KG1 (cell line): Measurements from ENCODE around the gene PPP1R16B.

Experiments used
- DNase-seq: peaks from one replicate; lab custom pipeline; 2025; lab: John Stamatoyannopoulos, UW

The PPP1R16B gene

GRCh38 chr20:38805502-38805957 lies at the start of gene PPP1R16B:
Gene PPP1R16B, plus strand, starts transcription at chr20:38805697. Its CDS starts 30,229 bp downstream, at chr20:38835926.
- peak; percentile 75 for DNase-seq

- DNase-seq, result no peak
Measured at GRCh38 chr20:38757145-38757775, 48.2 kb upstream of the PPP1R16B start.

- DNase-seq, result no peak
Measured at GRCh38 chr20:38759106-38759505, 46.4 kb upstream of the PPP1R16B start.

- DNase-seq, result no peak
Measured at GRCh38 chr20:38760978-38761377, 44.5 kb upstream of the PPP1R16B start.

GRCh38 chr20:38762174-38762573 lies 43.3 kb upstream of the PPP1R16B start:
- DNase-seq, result no peak

GRCh38 chr20:38763616-38764015 lies 41.9 kb upstream of the PPP1R16B start:
- no peak for DNase-seq

- no peak for DNase-seq
Measured at GRCh38 chr20:38764567-38765318, 40.8 kb upstream of the PPP1R16B start.

GRCh38 chr20:38766071-38766470 lies 39.4 kb upstream of the PPP1R16B start:
- DNase-seq, result no peak

GRCh38 chr20:38769376-38770295 lies 35.9 kb upstream of the PPP1R16B start:
- no peak for DNase-seq

- DNase-seq, result no peak
Measured at GRCh38 chr20:38770546-38770945, 35.0 kb upstream of the PPP1R16B start.

- DNase-seq, result no peak
Measured at GRCh38 chr20:38770970-38771369, 34.5 kb upstream of the PPP1R16B start.

GRCh38 chr20:38771621-38772020 lies 33.9 kb upstream of the PPP1R16B start:
- no peak for DNase-seq

GRCh38 chr20:38774167-38774566 lies 31.3 kb upstream of the PPP1R16B start:
- no peak for DNase-seq

GRCh38 chr20:38776363-38776762 lies 29.1 kb upstream of the PPP1R16B start:
- DNase-seq, result no peak

GRCh38 chr20:38779247-38780097 lies 26.0 kb upstream of the PPP1R16B start:
- DNase-seq, result no peak

GRCh38 chr20:38782275-38782674 lies 23.2 kb upstream of the PPP1R16B start:
- DNase-seq, result no peak

GRCh38 chr20:38787870-38788269 lies 17.6 kb upstream of the PPP1R16B start:
- no peak for DNase-seq

- DNase-seq, result no peak
Measured at GRCh38 chr20:38789503-38790199, 15.8 kb upstream of the PPP1R16B start.

- peak; percentile 13 for DNase-seq
Measured at GRCh38 chr20:38790200-38791053, 15.1 kb upstream of the PPP1R16B start.

- no peak for DNase-seq
Measured at GRCh38 chr20:38791291-38791690, 14.2 kb upstream of the PPP1R16B start.
